G401.6 (cell line): Measurements from ENCODE around the gene FABP6.
"Not testable (repeated sequence)": the region's sequence is repeated elsewhere in the genome, so short reads cannot be mapped to it uniquely, and the experiment has no call there.

Source experiments
- FAIRE-seq: peaks from 2 replicates; lab custom pipeline; 2012; peaks lifted over from hg19 to GRCh38; lab: Jason Lieb, UNC

Gene FABP6

GRCh38 chr5:160221082-160221481 lies 8.2 kb upstream of the FABP6 start:
- no peak for FAIRE-seq

- FAIRE-seq: no peak
These were observed 2.3 kb upstream of the FABP6 start for GRCh38 chr5:160227012-160227411.

GRCh38 chr5:160230686-160231527 lies 1.6 kb downstream of the FABP6 start:
- no peak for FAIRE-seq

GRCh38 chr5:160231783-160232342 lies 2.6 kb downstream of the FABP6 start:
- FAIRE-seq: no peak

GRCh38 chr5:160233215-160233614 lies 3.9 kb downstream of the FABP6 start:
- FAIRE-seq: no peak

GRCh38 chr5:160235731-160236130 lies 6.4 kb downstream of the FABP6 start:
- FAIRE-seq: no peak

- no peak for FAIRE-seq
These were observed 8.3 kb downstream of the FABP6 start for GRCh38 chr5:160237571-160238093.

- FAIRE-seq: no peak
These were observed 11.0 kb downstream of the FABP6 start for GRCh38 chr5:160240350-160240749.

GRCh38 chr5:160242145-160242544 lies 12.8 kb downstream of the FABP6 start:
- no peak for FAIRE-seq

GRCh38 chr5:160245506-160246086 lies 16.3 kb downstream of the FABP6 start:
- no peak for FAIRE-seq

- not testable (repeated sequence) for FAIRE-seq
These were observed 20.3 kb downstream of the FABP6 start for GRCh38 chr5:160249570-160249969.

- no peak for FAIRE-seq
These were observed 20.9 kb downstream of the FABP6 start for GRCh38 chr5:160250226-160250625.

- FAIRE-seq: no peak
These were observed 21.5 kb downstream of the FABP6 start for GRCh38 chr5:160250826-160251225.

- FAIRE-seq: no peak
These were observed 22.3 kb downstream of the FABP6 start for GRCh38 chr5:160251406-160252155.

GRCh38 chr5:160252916-160253315 lies 23.6 kb downstream of the FABP6 start:
- no peak for FAIRE-seq

GRCh38 chr5:160253441-160253840 lies 24.1 kb downstream of the FABP6 start:
- no peak for FAIRE-seq

GRCh38 chr5:160254706-160255105 lies 25.4 kb downstream of the FABP6 start:
- no peak for FAIRE-seq

GRCh38 chr5:160259341-160259740 lies 30.0 kb downstream of the FABP6 start:
- no peak for FAIRE-seq

GRCh38 chr5:160260006-160260775 lies 30.9 kb downstream of the FABP6 start:
- FAIRE-seq: no peak

- FAIRE-seq: no peak
These were observed 31.8 kb downstream of the FABP6 start for GRCh38 chr5:160260881-160261815.
